HG03108 (cell line): Measurements from ENCODE around the gene CPT1B.

ENCODE experiments used
- ATAC-seq: cut with Tn5 transposase; IDR thresholded peaks from one replicate; pipeline ENCODE4 v1.9.1; 2021; ENCODE audit warnings: moderate library complexity; ENCODE audit not compliant: unreplicated experiment

The CPT1B gene

DNA sequence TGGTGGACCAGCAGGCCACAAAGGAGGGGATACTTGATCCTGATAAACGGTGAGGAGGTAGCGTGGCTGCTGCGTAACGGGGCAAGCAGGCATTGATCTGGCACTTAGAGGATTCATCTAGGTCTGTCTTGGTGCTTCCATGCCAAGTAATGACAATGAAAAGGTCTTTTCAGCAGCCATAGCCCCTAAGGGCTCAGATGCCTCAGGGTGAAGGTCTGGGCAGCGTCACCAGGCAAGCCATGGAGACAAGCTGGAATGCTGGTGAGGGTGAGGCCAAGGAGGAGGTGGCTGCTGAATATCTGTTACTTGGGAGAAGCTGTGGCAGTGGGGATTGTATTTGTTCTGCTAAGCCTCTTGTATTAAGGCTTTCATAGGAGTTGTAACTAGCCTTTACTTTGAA lies 9.2 kb upstream of the CPT1B start:
- ATAC-seq = no peak

DNA sequence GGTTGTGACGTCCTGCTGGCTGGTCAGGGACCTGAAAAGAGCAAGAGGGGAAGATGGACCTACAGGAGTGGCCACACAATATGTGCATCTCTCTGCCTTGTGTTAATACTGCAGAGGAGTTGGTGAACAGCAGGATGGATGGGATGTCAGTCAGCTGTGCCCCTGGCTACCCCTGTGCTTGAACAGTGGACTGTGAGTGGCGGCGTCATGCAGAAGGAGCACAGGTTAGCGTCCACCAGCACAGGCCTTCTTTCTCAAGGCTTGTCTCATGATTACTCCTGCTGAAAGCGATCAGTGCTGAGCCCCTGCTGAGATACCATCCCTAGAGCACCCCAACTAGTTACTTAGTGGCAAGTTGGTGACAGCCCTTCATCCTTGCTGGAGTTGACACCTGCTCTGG lies 8.2 kb upstream of the CPT1B start:
- ATAC-seq = no peak

DNA sequence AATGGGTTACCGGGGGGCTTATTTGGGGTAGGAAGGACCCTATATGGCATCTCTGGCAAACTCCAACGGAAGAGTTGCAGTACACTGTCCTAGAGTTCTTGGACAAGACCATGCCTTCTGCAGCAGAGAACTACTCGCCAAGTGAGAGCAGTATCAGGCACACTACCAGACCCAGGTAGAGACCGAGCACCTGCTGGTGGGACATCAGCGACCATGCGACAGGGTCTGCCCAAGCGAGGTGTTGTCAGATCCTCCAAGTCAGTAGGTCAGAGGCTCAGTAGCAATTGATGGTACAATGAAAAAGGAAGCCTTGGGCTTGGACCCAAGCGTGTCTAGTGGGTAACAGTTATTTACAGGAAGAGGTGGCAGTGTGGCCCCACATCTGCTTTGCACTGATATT lies 7.6 kb upstream of the CPT1B start:
- ATAC-seq = no peak

DNA sequence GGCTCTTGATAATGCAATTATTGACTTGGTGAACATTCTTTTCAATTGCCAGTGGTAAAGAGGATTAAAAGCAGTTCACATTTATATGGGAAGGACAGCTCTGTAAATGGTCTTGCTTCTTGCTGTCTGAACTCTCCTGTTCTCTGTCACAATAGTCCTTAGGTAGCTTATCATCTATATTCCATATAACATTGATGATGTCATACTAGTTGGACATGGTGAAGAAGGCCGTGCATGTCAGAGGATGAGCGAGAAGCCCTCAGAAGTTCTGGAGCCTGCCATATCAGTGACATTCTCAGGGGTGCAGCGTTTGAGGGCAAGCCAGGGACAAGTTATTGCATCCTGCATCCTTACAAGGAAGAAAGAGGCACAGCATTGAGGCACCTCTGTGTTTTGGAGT lies 7.0 kb upstream of the CPT1B start:
- ATAC-seq = no peak

DNA sequence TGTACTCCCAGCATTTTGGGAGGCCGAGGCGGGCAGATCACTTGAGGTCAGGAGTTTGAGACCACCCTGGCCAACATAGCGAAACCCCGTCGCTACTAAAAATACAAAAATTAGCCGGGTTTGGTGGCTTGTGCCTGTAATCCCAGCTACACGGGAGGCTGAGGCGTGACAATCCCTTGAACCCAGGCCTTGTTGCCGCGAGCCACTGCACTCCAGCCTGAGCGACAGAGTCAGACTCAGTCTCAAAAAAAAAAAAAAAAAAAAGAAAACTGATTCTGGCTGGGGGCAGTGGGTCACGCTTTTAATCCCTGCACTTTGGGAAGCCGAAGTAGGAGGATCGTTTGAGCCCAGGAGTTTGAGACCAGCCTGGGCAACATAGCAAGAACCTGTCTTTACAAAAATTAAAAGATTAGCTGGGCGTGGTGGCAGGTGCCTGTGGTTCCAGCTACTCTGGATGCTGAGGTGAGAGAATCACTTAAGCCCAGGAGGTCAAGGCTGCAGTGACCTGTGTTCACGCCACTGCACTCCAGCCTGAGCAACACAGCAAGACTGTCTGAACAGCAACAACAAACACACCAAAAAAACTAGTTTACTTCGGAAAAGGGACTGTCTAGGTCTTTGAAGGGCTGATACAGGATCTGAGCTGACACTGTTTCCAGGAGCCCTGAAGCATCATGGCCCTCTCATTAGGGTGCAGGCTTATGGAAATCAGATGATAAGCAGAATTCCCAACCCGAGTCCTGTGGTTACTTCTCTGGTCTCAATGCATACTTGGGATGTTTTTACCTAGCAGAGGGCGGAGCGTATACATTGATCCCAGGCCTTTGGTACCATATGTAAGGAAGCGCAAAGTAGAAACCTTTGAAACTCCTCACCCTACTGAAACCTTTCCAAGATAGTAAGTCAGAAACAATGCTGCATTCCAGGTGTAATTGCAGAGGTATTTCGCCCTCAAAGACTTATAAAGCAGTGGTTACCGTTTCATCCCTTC lies 6.2 kb upstream of the CPT1B start:
- ATAC-seq = no peak

DNA sequence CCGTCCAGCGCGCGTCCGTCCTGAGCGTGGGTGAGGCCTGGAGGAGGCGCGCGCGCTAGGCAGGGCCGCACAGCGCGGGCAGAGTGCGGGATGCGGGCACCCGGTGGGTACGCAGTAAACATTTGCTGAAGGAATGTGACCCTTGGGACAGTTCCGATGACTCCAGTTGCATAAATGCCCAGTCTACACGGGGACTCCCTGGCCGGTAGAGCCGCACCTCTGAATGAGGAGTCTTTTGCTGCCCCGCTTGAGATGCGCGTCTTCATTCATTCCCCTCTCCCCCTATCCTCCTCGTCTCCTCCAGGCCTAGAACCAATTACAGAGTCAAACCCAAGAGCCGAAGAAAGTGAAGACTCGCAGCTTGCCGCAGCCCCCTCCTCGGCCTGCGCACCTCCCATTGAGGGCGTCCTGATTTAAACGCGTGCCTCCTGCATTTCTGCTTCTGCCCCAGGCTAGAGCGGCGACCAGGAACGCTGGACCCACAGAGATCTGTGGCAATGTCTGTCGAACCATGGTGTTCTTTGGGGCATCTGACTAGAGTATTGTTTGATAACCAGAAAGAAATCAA lies 5.2 kb upstream of the CPT1B start:
- peak; percentile 17 for ATAC-seq

DNA sequence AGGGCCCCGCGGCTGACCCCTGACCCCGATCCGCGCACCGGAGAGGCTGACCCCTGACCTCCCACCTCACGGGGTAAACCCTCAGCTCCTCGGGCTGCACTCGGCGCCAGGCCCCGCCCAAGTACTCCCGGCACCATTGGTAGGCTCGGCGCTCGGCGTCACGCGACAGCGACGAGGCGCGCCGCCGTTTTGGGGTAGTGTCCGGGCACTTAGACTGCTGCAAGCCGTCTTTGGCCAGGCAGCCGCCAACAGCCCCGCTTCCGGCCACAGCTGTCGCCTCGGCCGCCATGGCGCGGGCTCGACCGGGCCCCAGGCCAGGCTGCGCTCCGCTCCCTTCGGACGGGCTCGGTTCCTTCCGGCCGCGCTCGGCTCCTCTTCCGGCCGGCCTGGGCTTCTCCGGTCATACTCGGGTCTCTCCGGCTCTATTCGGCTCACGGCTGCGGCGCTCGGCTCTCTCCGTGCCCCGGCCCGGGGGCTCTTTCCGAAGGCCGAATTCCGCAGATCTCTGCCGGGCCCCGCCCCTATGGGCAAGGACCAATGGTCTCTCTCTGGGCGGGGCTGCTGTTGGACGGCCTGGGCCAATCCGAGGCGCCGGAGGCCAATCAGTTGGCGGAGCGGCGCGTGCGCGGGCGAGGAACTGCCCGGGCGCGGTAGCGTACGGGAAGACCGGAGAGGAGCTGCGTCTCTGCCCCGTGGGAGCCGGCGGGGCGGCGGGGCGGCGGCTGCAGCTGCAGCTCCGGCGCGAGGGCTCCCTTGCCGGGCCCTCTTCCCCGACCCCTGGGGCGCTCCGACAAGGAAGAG lies 4.5 kb upstream of the CPT1B start, which contains the start of gene CHKB:
Gene CHKB (minus strand): TSS at position 357 of the 801 bp plus-strand sequence. CDS start 68 bp downstream, at position 289.
- peak; percentile 89 for ATAC-seq

DNA sequence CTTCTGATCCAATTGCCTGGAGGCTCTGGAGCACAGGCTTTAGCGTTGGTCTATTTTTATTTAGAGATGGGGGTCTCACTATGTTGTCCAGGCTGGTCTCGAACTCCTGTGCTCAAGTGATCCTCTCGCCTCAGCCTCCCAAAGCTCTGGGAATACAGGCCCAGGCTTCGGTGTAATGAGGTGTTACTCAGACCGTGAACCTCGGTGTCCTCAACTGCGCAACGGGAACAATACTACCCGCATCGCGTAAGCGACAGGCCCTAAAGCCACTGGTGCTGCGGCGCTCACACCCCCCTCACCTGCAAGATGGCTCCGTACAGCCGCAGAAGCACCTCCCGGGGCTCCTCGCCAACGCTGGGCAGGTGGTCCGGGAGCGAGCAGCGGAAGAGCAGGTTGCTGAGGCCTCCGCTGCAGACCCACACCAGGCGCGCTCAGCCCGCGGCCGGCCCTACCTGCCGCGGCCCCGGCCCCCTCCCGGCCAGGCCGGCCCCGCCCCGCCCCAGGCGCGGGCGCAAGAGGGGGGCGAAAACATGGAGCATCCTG lies 3.8 kb upstream of the CPT1B start:
- ATAC-seq = no peak

DNA sequence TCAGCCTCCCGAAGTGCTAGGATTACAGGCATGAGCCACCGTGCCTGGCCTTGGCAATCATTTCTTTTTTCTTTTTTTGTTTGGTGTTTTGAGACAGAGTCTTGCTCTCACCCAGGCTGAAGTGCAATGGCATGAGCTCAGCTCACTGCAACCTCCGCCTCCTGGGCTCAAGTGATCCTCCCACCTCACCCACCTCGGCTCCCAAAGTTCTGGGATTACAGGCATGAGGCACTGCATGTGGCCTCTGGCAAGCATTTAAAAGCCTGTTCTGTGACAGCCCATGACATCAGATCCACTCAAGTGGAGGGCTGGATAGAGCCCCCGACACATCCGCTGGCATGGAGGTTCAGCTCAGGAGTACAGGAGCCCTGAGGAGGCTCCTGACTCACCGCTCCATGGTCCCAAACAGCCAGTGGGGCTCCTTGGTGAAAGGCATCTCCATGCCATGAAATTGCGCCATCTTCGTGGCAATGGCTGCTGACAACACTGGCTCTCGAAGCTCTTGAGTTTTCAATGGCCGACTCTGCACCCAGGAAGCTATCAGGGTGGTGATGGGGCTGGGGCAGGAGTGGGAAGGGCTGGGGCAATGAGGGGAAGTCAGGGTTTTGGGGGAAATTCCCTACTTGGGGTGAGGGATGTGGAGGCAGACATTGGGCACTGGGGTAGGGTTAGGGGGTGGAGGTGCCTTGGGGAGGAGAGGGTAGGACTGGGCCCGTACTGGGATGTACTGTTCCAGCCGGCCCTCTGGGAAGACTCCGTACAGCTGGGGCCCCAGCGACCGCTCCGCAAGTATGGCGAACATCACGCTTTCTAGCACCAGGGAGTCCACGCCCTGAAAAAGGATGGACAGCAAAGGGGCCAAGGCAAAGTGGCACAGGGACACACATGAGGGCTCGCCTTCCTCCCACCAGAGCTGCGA lies 3.1 kb upstream of the CPT1B start:
- no peak for ATAC-seq

DNA sequence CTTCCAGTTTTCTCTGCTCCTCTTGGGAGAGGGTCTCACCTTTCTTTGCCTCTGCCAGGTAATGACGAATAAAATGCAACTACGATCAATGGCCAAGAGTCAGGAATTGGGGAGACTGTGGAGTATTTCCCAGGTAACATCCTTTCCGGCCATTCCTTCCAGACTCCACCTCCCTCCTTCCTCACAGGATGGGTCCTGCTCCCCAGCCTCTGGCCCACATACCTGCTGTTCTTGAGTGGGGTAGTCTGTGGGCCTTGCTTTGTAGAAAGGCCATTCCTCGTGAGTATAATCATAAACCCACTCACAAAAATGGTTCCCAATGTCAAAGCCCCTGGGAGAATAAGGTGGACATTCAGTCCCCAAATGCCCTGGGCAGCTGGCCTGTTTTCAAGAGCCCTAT lies 1.5 kb upstream of the CPT1B start:
- no peak for ATAC-seq

DNA sequence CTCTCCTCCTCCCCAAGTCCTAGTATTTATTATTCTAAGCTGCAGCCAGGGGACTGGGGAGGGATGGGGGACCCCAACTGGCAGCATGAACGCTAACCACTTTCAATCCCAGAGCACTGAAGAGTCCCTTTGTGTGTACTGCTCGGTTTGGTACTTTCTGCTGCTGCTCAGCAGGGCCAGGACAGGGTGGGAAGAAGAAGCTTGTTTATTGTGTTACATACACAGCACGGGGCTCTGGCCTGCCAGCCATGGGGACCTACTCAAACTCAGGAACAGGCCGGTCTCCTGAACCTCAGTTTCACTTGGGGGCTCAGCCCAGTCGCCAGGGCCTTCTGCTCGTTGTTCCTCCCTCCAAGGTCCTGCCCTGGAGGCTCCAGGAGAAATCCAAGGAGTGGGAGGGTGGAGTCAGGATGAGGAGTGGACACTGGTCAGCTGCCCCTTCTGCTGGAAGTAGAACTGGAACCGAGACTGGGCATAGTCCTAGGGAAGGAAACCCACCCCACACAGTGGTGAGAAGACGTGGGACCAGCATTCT lies 616 bp upstream of the CPT1B start:
- ATAC-seq = no peak

DNA sequence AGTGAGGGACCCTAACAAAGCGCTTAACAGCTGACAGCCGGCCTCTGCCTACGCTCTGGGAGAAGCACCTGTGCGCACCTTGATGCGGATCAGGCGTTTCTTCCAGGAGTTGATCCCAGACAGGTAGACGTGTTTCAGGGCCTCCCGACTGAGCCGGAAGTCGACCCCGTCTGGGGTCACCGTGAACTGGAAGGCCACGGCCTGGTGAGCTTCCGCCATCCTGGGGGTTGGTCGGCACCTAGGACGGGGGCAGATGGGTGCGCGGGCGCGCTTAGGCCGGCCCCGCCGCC lies 585 bp downstream of the CPT1B start:
- ATAC-seq = no peak

DNA sequence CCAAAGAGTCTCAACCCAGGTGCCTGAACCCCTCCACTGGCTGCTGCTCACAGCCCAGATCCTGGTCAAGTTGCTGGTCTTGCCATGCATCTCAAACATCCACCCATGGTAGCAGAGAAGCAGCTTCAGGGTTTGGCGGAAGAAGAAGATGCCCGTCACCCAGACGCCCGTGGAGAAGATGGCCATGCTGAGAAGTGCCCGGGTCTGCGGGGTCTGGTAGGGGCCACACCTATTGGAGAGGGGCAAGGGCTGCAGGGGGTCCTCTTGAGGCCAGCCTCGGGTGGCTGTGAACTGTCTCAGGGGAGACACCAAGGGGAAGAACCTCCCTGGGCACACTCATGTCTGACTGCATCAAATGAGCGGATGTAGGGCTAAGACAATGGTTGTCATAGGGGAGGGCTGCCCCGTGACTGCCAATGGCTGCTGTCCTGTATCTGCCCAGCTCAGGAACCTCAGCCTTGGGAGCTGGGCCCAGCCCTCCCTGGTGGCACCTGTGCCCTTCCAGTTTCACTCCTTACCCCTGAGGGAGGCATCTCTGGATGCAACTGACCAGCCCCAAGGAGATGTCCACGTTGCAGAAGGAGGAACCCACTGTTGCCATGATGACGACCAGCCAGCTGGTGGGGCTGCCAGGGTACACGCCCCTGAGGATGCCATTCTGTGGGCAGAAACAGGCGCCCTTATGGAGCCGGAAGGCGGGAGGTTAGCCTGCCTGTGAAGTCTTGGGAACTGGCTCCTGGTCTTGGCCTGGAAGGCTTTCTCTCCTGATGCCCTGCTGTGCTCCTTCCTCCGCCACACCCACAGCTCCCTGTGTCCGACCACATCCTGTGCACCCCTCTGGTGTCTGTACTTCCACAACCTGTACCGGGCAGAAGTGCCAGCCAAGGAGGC lies 1.2 kb downstream of the CPT1B start:
- ATAC-seq = no peak

DNA sequence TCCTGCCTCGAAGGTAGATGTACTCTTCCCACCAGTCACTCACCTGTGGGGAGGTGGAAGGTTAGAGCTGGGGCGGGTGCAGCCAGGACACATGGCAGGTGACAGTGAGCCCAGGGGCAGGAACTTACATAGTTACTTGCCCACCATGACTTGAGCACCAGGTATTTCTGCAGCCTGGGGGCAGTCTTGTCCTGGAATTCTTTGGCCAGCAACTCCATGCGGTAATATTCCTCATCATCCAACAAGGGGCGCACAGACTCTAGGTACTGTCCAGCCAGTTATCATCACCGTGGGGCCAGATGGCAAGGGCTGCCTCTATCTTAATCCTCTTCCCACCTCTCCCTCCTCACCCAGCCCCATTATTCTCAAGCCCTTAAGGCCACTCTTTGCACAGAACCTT lies 2.2 kb downstream of the CPT1B start:
- no peak for ATAC-seq

DNA sequence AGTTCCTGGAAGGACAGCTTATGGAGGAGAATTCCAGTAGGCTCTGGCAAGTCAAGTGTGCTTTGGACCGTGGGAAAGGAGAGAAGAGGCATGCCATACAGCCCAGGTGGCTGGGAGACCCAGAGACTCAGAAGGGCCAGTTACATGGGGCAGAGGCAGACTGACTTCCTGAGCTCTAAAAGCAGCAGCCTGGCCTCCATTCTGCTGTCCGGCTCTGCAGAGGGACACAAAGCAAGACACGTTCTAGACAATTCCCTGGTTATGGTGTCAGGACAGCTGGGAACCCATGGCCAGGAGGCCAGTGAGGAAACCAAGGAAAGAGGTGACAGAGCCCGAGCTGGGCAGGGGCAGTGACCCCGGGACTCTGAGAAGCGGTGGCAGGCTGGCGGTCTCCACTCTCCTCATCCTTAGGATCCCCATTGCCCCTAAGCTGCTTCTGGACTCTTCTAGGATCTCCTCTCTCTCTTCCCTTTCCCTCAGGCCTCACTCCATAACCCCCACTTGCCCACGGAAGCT lies 2.7 kb downstream of the CPT1B start:
- no peak for ATAC-seq

DNA sequence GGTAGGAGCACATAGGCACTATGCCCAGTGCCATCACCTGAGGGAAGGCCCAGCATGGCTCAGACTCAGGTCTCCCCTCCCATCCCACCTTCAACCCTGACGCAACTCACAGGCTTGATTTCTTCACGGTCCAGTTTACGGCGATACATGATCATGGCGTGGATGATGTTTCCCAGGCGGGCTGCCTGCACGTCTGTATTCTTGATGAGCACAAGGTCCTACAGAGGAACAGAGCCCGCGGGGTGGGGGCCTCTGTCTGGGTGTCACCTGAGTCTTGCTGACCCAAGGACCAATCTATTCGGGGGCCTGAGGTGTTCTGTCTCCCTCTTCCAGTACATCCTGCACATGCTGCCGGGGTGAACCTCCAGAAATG lies 3.9 kb downstream of the CPT1B start:
- no peak for ATAC-seq

DNA sequence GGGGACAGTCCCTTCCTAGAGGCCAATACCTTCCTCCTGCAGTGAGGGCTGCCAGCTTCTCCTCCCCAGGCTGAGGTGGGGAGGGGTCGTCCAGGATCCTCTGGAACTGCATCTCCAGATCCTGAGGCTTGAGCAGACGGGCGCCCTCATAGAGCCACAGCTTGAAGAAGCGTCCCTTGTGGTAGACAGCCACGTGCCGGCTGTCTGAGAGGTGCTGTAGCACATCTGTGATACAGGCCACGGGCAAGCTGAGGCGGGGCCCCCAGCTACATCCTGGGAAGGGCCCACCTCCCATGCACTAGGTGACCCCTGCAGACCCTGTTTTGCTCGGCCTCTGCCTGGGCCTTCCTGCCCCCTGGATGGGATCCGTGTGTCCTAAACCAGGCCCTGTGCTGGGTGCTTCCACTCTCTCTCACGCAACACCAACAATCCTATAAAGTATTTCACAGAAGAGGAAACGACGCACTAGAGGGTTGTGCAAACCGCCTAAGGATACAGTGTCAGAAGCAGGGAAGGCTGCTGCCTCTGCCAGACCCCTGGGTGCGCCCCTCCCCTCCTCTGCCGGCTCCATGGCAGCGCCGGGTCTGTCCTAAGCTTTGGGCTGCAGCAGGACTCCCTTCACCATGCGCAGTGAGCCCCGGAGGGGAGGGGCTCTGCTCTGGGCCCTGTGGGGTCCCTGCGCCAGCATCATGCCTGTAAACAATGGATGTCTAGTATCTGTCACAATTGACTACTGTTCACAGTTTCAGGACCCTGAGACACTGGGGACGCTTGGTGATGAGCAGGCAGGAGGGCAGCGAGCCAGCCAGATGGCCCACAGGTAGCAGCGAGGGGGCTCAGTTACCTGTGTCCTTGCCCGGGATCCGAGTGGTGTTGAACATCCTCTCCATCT lies 4.5 kb downstream of the CPT1B start:
- ATAC-seq = no peak

DNA sequence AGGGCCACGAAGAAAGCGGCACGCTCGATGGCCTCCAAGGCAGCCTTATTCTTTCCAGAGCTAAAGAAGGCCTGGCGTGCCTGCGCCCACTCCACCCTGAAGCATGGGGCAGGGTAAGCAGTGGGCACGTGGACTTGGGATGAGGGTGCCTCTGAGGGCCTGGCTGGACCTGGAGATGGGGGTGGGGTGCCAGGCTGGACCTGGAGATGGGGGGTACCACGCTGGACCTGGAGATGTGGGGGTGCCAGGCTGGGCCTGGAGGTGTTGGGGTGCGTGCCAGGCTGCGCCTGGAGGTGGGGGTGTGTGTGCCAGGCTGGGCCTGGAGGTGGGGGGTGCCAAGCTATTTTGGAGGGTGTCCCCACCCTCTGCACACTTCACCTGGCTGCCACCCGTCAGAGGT lies 5.3 kb downstream of the CPT1B start:
- no peak for ATAC-seq
